Psoas muscle (tissue), 8 donors: ENCODE measurements around the gene CEMIP. TPM values are rescaled to one million over a fixed set of nuclear protein-coding genes. Genes with fewer than 3 reads are reported as not detected.

Experiments used
- ATAC-seq, 4 donors: fragments of 200-7000 bp; cut with Tn5 transposase; one replicate each; pipeline ENCODE4 v1.9.1; 2020; ENCODE audit warnings: moderate library complexity in 3 of 4, mild to moderate bottlenecking in 2 of 4
- DNase-seq, 2 donors: peaks; one replicate each; pipeline ENCODE4 v3.0.0-alpha.2; 2020
- H3K27ac ChIP-seq: fragments of 200-600 bp; one replicate; pipeline ENCODE4 v1.8.0; 2022
- H3K27me3 ChIP-seq, 3 donors: fragments of 200-600 bp in 1 of 3; one replicate each; pipeline versions ENCODE4 v1.6.1 to v1.8.0; 2013 to 2022; ENCODE audit warnings: low read length in 2 of 3, mild to moderate bottlenecking in 2 of 3, moderate library complexity in 1 of 3; ENCODE audit not compliant: insufficient read depth in 3 of 3
- H3K36me3 ChIP-seq, 2 donors: fragments of 200-600 bp in 1 of 2; one replicate each; pipeline versions ENCODE4 v1.6.1 to v1.8.0; 2013 to 2022; ENCODE audit warnings: low read depth in 1 of 2, mild to moderate bottlenecking in 1 of 2, moderate library complexity in 1 of 2; ENCODE audit not compliant: insufficient read depth in 1 of 2
- H3K4me1 ChIP-seq: fragments of 200-600 bp; one replicate; pipeline ENCODE4 v1.8.0; 2022
- H3K4me3 ChIP-seq: fragments of 200-600 bp; one replicate; pipeline ENCODE4 v1.8.0; 2022; ENCODE audit warnings: mild to moderate bottlenecking
- H3K9me3 ChIP-seq: fragments of 200-600 bp; one replicate; pipeline ENCODE4 v1.8.0; 2022
- WGBS, 3 donors: extraction: QIAGEN DNeasy Blood & Tissue Kit; methylation state at CpG; one replicate each; pipeline versions ENCODE4 v1.1.6 to v1.1.7; 2013; 5-methylcytosine and 5-hydroxymethylcytosine counted together
- intact Hi-C, 2 donors: fragments of 100-400 bp; cut with DNase I; formaldehyde crosslinking; loops; one replicate each; pipeline versions ENCODE4 v1.11.0 to v1.14.2; 2022
- polyA plus RNA-seq, 3 donors: library from polyadenylated mRNA; stranded (reverse); fragments of 200-250 nt; gene quantifications; one replicate each; pipeline ENCODE4 v1.2.3, GENCODE V29; 2013
- total RNA-seq, 4 donors: library from RNA; stranded (reverse); fragmentation: NEBNext Ultra II Directional in 2 of 4; extraction: Animal tissue kit (Norgen Biotek cat#: 25700) in 2 of 4; gene quantifications; one replicate each; pipeline versions ENCODE4 v1.2.1 to v1.2.4, GENCODE V29; 2021 to 2023
- TF ChIP-seq, protein P1 (sequence below): fragments of 200-600 bp; IDR thresholded peaks from one replicate; pipeline ENCODE4 v1.8.0; 2022; ENCODE audit warnings: antibody characterized with exemption
- donor health status: healthy with polysubstance abuse.
- donor health status: DM: no; HTN: no; CAD: no; lungs with moderate emphysema.
- donor health status: Bipolar disorder and iron deficiency.
- donor health status: healthy.
- donor health status: DM: yes; HTN: yes; CAD: no.
- donor health status: DM: no; HTN: no; CAD: no.
- donor health status: DM: no; HTN: no; CAD: no.
- donor health status: DM: yes; HTN: yes; CAD: no.

CEMIP gene
- total and polyA plus RNA-seq, 7 donors = under 0.01 to 0.96 (median 0.04) TPM

- Histone ChIP-seq H3K27me3 (no peaks in the 10 kb centered on the region), H3K36me3 (peaks cover 0 to 21% of the 10 kb centered on the region in 2 donors), H3K27ac (no peak overlapping the region), H3K4me1 (peaks cover 3% of the 10 kb centered on the region), H3K4me3 (no peak overlapping the region), H3K9me3 (no peaks in the 10 kb centered on the region)
- WGBS, 3 donors = 90 to 97% (median 92%) methylated on average over 3 of the region's 3 CpGs
- intact Hi-C loops = loop anchor here in 1 of 2 donors (5.0 to 10.0 kb wide), 2 partner anchors 407 to 515 kb away; no protein-coding TSS in a partner anchor
- ATAC-seq (no peak), DNase-seq (no peak)
- TF ChIP-seq, protein P1, sequence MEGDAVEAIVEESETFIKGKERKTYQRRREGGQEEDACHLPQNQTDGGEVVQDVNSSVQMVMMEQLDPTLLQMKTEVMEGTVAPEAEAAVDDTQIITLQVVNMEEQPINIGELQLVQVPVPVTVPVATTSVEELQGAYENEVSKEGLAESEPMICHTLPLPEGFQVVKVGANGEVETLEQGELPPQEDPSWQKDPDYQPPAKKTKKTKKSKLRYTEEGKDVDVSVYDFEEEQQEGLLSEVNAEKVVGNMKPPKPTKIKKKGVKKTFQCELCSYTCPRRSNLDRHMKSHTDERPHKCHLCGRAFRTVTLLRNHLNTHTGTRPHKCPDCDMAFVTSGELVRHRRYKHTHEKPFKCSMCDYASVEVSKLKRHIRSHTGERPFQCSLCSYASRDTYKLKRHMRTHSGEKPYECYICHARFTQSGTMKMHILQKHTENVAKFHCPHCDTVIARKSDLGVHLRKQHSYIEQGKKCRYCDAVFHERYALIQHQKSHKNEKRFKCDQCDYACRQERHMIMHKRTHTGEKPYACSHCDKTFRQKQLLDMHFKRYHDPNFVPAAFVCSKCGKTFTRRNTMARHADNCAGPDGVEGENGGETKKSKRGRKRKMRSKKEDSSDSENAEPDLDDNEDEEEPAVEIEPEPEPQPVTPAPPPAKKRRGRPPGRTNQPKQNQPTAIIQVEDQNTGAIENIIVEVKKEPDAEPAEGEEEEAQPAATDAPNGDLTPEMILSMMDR = no peak
These were observed 193.1 kb downstream of the CEMIP start for GRCh38 chr15:80972276-80972675.

- no peak for ATAC-seq
- TF ChIP-seq, protein P1 = no peak
- intact Hi-C loops = loop anchor here (5.0 to 10.0 kb wide), 3 partner anchors 292 to 518 kb away; no protein-coding TSS in a partner anchor
- H3K9me3 ChIP-seq = no peaks in the 10 kb centered on the region
- no peak overlapping the region for H3K27ac ChIP-seq
- H3K36me3 ChIP-seq = peaks cover 2 to 27% of the 10 kb centered on the region in 2 donors
- DNase-seq = no peak
- H3K4me3 ChIP-seq = no peak overlapping the region
- peaks cover under 1% of the 10 kb centered on the region for H3K4me1 ChIP-seq
- 96 to 98% (median 97%) methylated on average over 4 of the region's 4 CpGs for WGBS, 3 donors
- H3K27me3 ChIP-seq = no peaks in the 10 kb centered on the region
These were observed 195.7 kb downstream of the CEMIP start for GRCh38 chr15:80974914-80975313.

- ATAC-seq = no peak
- no peak overlapping the region for H3K27ac ChIP-seq
- H3K9me3 ChIP-seq = no peaks in the 10 kb centered on the region
- intact Hi-C loops = loop anchor here (5.0 to 10.0 kb wide), 2 partner anchors 290 to 412 kb away; no protein-coding TSS in a partner anchor
- no peaks in the 10 kb centered on the region for H3K4me1 ChIP-seq
- TF ChIP-seq, protein P1 = no peak
- no peaks in the 10 kb centered on the region for H3K27me3 ChIP-seq
- H3K4me3 ChIP-seq = no peak overlapping the region
- DNase-seq = no peak
- peaks cover 2 to 46% of the 10 kb centered on the region in 2 donors for H3K36me3 ChIP-seq
- WGBS, 3 donors = 91 to 94% (median 93%) methylated on average over 4 of the region's 4 CpGs
These were observed 197.7 kb downstream of the CEMIP start for GRCh38 chr15:80976851-80977250.

GRCh38 chr15:80977627-80978036 lies 198.5 kb downstream of the CEMIP start:
- ATAC-seq (peak; percentile 42 to 74 (median 67)), DNase-seq (peak; percentile 69 to 74)
- intact Hi-C loops = loop anchor here (5.0 to 10.0 kb wide), 2 partner anchors 290 to 413 kb away; no protein-coding TSS in a partner anchor
- Histone ChIP-seq H3K27ac (no peak overlapping the region), H3K36me3 (peaks cover 2 to 47% of the 10 kb centered on the region in 2 donors), H3K4me1 (no peaks in the 10 kb centered on the region), H3K27me3 (no peaks in the 10 kb centered on the region), H3K4me3 (no peak overlapping the region), H3K9me3 (no peaks in the 10 kb centered on the region)
- WGBS, 3 donors = 43 to 49% (median 49%) methylated on average over 7 of the region's 7 CpGs
- TF ChIP-seq, protein P1 = peak; percentile 55
